C4-2B (cell line): ENCODE results near the gene TMEM121.

Source experiments
- H3K27ac ChIP-seq: fragments of 450-650 bp; 2 replicates; pipeline ENCODE4 v1.5.1; 2017
- ZFX ChIP-seq: fragments of 450-650 bp; IDR thresholded peaks from 2 replicates; pipeline ENCODE4 v1.6.1; 2017
- TF ChIP-seq, protein P1 (sequence below): fragments of 450-650 bp; conservative IDR thresholded peaks from 2 replicates; pipeline ENCODE4 v1.5.1; 2017; ENCODE audit warnings: mild to moderate bottlenecking

Gene TMEM121

DNA sequence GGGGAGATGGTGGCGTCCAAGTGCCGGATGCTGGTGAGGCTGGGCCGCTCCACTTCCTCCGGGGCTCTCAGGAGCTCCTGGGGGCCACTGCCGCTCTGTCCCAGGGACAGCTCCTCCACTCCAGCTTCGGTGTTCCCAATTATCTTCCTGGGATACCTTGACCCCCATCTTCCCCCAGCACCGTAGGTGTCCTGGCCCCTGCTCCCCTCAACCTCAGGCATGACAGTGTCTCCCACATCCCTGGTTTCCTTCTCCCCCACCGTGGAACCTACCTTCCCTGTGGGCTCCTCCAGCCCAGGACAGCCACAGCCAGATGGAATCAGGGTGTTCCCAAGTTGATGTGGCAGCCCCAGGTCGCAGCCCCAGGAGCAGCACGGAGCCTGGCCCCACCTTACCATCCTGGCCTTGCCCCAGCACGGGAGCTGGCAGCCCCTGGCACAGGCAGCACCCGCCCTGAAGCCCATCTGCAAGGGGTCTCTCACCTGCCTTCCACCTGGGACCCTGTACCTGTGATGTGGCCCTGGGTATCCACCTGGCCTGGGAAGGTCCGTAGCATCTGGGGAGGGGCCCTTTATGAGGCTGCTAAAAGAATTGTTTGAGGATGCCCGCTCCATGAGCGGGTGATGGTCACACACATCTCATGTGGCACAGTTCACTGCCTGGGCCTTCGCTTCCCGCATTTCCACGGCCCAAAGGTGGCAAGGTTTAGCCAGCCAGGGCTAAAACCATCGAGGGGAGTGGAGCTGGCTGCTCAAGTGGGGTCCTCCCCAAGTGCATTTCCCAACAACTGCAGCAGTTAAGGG lies 4.1 kb downstream of the TMEM121 start:
- H3K27ac ChIP-seq = no peak overlapping the region
- TF ChIP-seq, protein P1, sequence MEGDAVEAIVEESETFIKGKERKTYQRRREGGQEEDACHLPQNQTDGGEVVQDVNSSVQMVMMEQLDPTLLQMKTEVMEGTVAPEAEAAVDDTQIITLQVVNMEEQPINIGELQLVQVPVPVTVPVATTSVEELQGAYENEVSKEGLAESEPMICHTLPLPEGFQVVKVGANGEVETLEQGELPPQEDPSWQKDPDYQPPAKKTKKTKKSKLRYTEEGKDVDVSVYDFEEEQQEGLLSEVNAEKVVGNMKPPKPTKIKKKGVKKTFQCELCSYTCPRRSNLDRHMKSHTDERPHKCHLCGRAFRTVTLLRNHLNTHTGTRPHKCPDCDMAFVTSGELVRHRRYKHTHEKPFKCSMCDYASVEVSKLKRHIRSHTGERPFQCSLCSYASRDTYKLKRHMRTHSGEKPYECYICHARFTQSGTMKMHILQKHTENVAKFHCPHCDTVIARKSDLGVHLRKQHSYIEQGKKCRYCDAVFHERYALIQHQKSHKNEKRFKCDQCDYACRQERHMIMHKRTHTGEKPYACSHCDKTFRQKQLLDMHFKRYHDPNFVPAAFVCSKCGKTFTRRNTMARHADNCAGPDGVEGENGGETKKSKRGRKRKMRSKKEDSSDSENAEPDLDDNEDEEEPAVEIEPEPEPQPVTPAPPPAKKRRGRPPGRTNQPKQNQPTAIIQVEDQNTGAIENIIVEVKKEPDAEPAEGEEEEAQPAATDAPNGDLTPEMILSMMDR = no peak
- no peak for TF ChIP-seq ZFX

DNA sequence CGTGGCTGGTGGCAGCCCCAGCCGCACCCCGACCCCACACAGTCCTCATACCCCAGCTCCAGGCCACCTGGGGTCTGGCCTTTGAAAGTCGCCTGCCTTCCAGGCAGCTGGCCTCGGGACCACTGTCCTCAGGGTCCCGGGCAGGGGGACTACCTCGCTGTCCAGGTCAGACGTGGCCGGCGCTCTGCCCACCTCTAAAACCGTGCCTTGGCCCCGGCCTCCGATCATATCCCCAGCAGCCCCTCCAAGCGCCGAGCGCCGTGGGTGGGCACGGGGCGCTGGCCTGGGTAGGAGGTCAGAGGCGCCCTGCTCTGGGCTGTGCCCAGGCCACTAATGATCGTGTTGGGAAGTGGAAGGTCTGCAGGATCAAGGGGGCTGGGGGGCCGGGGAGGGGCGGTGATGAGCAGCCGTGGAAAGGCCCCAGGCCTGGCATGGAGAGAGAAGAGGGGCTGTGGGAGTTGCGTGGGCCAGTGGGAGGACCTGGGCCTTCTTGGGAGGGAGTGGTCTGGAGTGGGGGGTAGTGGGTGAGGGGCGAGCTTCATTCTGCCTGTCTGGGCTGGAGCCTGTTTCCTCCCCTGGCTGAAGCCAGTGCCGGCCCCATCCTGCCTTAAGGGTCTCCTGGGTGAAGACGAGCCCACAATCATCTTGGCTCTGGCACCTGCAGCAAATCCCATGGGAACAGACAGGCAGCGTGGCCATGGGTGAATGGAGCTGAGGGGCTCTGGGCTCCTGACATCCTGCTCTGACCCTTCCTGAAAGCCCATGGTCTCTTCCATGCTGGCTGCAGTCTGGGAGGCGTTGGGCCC lies 4.9 kb downstream of the TMEM121 start:
- no peak overlapping the region for H3K27ac ChIP-seq
- TF ChIP-seq ZFX = no peak
- TF ChIP-seq, protein P1 = no peak

DNA sequence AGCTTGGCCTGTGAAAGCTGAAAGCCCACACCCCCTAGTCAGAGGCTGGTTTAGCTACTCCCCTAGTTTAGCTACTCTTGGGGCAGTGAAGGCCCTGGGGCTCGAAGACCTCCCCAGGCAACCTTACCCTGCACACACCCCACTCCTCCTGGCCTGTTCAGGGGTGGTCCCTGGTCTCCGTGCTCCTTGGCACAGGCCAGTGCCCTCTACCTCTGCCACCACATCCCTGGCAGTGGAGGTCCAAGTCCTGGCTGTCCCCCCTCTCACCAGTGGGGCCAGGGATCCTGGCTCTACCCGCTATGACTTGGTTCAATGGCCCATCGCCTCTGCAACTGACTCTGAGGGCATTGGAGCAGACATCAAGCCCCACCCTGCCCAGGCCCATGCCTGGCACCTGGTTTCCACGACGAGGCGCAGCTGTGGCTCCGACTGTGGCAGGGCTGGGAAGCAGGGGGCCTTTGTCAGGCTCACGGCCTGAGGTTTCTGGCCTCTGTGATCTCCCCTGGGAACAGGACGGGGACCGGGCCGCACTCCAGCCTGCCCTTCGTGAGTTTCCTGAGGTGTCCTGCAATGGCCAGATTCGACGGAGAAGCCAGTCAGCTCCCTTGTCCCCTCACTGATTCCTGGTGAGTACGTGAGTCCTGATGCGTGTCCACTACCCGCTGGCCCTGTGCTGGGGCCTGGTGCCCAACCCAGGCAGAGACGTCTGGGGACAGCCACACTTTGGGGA lies 5.7 kb downstream of the TMEM121 start:
- TF ChIP-seq, protein P1 = no peak
- no peak for TF ChIP-seq ZFX
- H3K27ac ChIP-seq = no peak overlapping the region

- TF ChIP-seq, protein P1 = peak; percentile 46
- TF ChIP-seq ZFX = no peak
- no peak overlapping the region for H3K27ac ChIP-seq
Observed at GRCh38 chr14:105532735-105533141, 6.4 kb downstream of the TMEM121 start.

DNA sequence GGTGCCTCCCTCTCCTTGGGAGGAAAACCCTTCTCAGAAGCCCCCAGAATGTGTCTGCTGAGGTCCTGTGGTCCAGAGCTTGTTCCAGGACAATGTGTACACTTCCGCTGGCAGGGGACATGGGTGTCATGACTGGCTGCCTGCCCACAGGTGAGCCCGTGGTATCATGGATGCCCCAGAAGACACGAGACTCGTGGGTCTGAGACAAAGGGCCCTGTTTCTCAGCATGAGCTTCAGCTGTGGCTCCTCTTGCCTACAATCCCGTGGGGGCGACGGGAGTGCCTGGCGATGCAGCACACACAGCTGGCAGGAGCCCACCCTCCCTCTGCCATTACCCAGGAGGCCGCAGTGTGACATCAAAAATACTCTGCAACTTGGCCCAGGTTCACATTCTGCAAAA lies 7.0 kb downstream of the TMEM121 start:
- TF ChIP-seq, protein P1 = no peak
- TF ChIP-seq ZFX = no peak
- H3K27ac ChIP-seq = no peak overlapping the region

- no peak overlapping the region for H3K27ac ChIP-seq
- TF ChIP-seq, protein P1 = no peak
- TF ChIP-seq ZFX = no peak
Observed at GRCh38 chr14:105533811-105534498, 7.6 kb downstream of the TMEM121 start.
